HG03460 (cell line): ENCODE results near the gene NOTCH1.
"Not testable (repeated sequence)": the region's sequence is repeated elsewhere in the genome, so short reads cannot be mapped to it uniquely, and the experiment has no call there.

Experiments
- ATAC-seq: cut with Tn5 transposase; IDR thresholded peaks from one replicate; pipeline ENCODE4 v1.9.1; 2021; ENCODE audit not compliant: unreplicated experiment

The NOTCH1 gene

DNA sequence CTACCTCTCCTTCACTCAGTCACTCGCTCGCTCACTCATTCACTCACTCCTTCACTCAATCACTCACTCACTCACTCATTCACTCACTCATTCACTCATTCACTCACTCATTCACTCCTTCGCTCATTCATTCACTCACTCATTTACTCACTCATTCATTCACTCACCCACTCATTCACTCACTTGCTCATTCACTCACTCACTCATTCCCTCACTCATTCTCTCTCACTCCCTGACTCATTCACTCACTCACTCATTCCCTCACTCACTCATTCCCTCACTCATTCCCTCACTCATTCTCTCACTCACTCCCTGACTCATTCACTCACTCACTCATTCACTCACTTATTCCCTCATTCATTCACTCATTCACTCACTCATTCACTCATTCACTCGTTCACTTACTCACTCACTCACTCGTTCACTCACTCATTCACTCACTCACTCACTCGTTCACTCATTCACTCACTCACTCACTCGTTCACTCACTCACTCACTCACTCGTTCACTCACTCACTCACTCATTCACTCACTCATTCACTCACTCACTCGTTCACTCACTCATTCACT, 33.9 kb upstream of the NOTCH1 start:
- ATAC-seq = not testable (repeated sequence)

GRCh38 chr9:136578915-136579649, 33.2 kb upstream of the NOTCH1 start:
- no peak for ATAC-seq

- ATAC-seq = no peak
Measured at GRCh38 chr9:136578626-136578914, 32.7 kb upstream of the NOTCH1 start.

DNA sequence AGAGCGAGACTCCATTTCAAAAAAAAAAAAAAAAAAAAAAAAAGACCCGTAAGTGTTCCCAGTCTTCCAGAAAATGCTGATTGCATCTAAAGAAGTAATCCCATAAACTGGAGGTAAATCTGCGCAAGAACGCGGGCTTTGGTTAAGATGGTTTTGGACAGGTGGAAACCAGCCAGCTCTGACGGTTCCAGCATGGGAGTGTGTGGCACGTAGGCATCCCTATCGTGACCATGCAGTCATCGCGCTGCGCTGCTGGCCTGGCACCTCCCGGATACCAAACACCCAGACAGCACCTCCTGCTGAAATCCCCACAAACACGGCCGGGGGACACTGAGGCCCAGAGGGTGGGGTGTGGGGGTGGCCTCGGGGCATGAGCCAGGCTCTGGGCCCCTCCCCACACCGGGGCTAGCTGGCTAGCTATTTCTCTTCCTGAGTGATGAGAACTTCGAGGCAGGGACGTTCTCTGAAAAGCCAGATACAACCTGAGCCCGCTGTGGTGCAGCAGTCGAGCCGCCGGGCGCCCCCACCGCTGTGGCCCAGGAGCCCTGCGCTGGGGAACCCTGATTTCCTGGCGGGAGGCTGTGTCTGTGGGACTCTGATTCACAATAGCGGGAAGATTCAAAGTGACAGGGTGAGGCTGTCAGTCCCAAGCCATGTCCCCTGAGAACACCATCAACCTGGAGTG, 32.2 kb upstream of the NOTCH1 start:
- no peak for ATAC-seq

DNA sequence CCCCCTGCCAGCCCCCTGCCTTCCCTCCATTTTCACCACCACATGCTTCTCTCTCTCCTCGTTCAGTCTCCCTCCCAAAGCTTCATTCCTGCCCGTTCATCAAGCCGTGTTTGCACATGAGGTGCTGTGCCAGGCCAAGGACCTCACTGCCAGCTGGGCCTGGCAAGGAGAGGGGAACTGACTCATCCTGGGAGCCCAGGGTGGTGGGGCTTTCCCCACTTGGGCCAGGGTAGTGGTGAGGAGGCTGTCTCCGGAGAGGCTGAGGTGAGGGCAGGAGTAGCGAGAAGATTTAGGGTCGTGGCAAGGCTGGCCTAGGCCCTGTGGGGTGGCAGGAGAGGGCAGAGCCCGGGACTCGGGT, 30.4 kb upstream of the NOTCH1 start:
- no peak for ATAC-seq

GRCh38 chr9:136575626-136576268, 29.9 kb upstream of the NOTCH1 start:
- ATAC-seq = no peak

- ATAC-seq = not testable (repeated sequence)
Measured at GRCh38 chr9:136574606-136575005, 28.8 kb upstream of the NOTCH1 start.

- ATAC-seq = no peak
Measured at GRCh38 chr9:136572828-136573625, 27.2 kb upstream of the NOTCH1 start.

GRCh38 chr9:136572003-136572827, 26.4 kb upstream of the NOTCH1 start:
- ATAC-seq = no peak

DNA sequence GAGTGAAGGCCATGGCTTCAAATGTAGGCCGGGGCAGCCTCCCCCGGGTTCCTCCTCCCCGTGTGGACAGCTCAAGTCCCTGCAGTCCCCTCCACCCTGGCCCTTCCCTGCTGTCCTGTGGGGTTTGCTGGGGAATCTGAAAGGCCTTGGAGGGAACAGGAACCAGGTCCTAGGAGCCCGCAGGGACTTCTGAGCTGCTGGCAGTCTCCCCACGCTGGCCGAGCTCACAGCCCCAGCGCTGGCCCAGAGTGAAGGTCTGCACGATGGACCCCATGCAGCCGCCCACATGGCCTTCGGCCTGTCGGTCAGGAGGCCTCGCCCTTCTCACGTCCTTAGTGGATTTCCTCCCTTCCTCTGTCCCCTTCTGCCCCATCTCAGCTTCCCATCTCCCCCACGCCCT, 25.7 kb upstream of the NOTCH1 start:
- no peak for ATAC-seq

GRCh38 chr9:136570916-136571315, 25.1 kb upstream of the NOTCH1 start:
- no peak for ATAC-seq

DNA sequence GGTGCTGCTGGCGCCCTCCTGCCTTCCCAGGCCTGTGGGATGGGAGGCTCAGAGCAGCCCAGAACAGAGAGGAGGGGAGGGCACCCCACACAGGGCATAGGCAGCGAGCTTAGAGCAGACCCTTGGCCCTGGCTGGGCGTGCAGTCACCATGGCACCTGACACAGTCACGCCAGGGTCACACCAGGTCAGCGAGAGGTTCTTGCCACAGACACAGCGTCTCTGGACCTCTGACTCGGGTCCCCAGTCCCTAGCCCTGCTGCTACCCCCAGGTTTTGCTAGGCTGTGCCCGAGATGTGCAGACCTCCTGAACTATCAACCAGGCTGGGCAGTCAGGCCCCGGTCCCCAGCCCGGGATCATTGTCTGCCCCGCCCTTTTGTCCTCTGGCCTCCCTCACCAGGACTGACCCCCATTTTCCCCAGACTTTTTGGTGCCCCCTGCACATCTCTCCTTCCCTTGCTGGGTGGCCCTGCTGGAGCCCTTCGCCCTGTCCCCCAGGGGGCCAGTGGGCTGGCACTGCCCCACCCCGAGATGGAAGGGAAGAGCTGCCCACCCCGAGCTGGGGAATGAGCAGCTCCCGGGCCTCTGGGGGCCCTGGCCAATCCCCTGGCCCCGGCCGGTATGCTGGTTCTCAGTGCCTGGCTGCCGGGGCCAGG, 24.5 kb upstream of the NOTCH1 start:
- ATAC-seq = no peak

DNA sequence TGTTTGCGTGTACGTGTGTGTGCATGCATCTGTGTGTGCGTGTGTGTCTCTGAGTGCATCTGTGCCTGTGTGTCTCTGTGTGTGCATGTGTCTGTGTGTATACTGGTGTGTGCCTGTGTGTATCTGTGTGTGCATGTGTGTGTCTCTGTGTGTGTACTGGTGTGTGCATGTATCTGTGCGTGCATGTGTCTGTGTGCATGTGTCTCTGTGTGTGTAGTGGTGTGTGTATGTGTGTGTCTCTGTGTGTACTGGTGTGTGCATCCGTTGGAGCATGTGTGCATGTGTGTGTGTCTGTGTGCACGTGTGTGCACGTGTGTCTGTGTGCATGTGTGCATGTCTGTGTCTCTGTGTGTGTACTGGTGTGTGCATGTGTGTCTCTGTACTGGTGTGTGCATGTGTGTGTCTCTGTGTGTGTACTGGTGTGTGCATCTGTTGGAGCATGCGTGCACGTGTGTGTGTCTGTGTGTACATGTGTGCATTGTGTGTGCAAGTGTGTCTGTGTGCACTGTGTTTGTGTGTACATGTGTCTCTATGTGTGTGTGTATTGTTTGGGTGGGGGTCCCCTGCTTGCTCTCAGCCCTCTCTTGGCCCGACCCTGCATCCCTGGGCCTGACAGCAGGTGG, 23.8 kb upstream of the NOTCH1 start:
- ATAC-seq = no peak

DNA sequence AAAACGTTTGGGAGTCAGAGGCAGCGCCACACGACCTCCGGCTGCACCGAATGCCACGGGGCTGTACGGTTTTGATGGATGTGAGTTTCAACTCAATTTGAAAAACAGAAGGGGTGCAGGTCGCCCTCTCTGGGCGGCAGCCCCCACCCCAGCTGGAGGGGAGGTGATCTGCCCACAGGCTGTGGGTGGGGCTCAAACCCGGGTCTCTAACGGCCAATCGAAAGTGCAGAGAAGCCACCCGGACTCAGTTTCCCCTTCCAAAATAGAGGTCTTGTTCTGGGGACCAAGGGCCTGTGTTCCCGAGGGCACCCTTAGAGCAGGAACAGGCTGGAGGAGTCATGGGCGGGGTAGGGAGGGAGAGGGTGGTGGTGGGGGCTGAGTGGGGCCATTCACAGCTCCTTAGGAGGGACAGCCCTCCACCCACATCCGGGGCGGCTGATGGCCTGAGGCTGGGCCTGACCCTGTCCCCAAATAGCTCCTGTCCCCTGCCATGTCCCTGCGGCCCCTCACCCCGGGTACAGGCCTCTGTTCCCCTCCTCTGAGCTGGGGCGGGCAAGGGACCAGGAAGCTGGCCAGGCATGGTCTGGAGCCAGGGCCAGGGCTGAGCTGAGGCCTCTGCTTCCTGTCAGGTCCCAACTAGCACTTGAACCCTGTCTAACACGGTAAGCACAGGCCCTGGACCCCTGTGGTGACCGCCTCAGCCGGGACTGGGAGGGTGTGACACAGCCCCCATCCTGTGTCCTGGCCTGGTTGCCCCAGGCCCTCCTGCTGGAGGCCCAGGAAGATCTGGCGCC, 22.6 kb upstream of the NOTCH1 start:
- ATAC-seq = no peak

DNA sequence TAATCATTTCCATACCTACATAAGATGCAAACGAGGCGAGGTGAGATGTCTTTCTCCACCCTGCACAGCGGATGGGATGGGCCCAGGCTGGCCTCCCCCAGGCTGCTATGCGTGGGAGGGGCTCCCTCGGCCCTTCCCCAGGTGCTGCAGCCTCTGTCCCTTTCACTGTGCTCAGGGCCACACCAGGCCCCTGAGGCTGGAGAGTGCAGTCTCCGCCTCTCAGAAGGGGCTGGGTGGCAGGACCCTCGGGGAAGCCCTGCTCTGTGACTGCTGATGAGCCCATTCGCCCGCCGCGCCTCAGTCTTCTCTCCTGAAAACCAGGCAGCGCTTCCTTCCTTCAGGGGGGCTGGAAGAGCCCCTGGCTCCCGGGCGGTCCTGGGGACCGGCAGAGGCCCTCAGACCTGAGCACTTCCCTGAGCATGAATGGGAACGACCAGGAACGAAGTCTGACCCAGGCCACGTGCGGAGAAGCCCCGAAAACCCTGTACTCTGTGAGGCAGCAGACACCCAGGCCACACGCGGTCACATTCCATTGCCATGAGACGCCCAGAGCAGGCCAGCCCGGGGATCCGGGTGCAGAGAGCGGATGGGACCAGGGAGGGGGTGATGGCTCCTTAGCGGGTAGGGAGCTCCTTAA, 21.9 kb upstream of the NOTCH1 start:
- ATAC-seq = no peak

DNA sequence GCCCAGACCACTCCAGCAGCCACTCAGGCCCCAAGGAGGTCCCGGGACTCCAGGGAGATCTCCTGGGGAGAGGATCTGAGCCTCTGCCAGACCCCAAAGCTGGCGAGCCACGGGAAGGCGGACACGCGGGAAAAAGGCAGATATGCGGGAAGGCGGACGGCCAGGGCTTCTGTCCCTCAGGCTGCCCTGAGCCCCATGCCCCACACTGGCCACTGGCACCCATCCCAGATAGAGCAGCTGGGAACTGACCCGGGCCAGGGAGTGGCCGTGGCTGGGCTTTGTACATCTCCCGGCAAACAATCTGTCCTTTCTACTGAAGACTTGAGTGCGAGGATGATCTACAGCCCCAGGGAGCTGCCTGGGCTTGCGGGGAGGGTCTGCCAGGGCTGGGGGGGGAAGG, 21.1 kb upstream of the NOTCH1 start:
- no peak for ATAC-seq

GRCh38 chr9:136566553-136566895, 20.7 kb upstream of the NOTCH1 start:
- ATAC-seq = no peak
